GM08714 (cell line): Measurements from ENCODE around the gene RASGRP4.
A peak's percentile ranks its signal among the peaks of the same experiment; 100 is the strongest.

Experiments
- H3K4me3 ChIP-seq: fragments of 200-500 bp; sonication (Bioruptor generic); 2 replicates; pipeline ENCODE4 v1.5.1; 2014; ENCODE audit warnings: mild to moderate bottlenecking, low read length, inconsistent platforms
- ZNF274 ChIP-seq: IDR thresholded peaks from 2 replicates; pipeline ENCODE4 v1.6.1; 2012; ENCODE audit warnings: mild to moderate bottlenecking, low read depth, low read length

The RASGRP4 gene

GRCh38 chr19:38395381-38396114, 30.5 kb downstream of the RASGRP4 start:
- H3K4me3 ChIP-seq, result peak overlapping the region; percentile 33; the same call in 1 of the 2 replicates
- no peak for TF ChIP-seq ZNF274

- no peak overlapping the region for H3K4me3 ChIP-seq
Observed at GRCh38 chr19:38394488-38394887, 31.5 kb downstream of the RASGRP4 start.

DNA sequence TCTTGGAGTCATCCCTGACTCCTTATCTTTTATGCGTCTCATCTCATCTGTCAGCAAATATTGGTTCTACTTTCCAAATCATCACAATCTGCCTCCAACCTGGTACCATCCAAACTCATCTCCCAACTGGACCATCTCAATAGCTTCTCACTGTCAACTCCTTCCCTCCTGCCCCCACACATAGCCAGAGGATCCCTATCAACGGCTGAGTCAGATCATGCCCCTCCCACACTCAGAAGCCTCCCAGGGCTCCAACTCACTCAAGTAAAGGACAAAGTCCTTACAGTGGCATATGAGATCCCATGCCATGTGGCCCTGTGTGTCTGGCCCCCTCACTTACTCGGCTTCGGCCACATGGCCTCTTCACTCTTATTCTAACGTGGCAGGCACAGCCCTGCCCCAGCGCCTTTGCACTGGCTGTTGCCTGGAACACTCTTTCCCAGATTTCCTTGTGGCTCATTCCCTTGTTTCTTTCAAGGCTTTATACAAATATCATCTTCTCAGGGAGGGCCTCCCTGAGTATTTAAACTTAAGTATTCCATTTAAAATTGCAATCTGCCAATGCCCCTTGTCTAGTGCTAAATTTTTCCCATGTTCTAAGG, 33.2 kb downstream of the RASGRP4 start:
- TF ChIP-seq ZNF274, result no peak
- no peak overlapping the region for H3K4me3 ChIP-seq

More at GRCh38 chr19:38394488-38394887, 31.5 kb downstream of the RASGRP4 start:
- TF ChIP-seq ZNF274, result no peak

DNA sequence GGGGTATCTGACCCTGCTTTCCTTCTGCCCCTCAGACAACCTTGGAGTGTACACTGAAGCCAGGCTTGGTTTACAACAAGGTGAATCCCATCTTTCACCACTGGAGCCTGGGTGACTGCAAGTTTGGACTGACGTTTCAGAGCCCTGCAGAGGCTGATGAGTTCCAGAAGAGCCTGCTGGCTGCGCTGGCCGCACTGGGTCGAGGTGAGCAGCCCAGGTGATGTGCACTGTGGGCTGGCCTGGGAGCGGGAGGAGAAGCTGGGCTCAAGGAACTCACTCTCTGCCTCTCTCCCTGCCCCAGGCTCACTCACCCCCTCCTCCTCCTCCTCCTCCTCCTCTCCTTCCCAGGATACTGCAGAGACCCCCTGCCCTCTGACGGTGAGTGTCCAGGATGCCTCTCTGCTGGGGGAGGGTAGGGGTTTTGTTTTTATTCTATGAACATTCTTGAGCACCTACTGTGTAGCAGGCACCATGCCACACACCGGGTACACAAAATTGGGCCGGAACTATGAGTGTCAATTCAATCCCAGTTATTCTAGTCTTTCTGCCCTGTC, 34.0 kb downstream of the RASGRP4 start:
- no peak for TF ChIP-seq ZNF274
- H3K4me3 ChIP-seq, result no peak overlapping the region

- no peak overlapping the region for H3K4me3 ChIP-seq
- no peak for TF ChIP-seq ZNF274
Observed at GRCh38 chr19:38389957-38390924, 35.8 kb downstream of the RASGRP4 start.

- TF ChIP-seq ZNF274, result no peak
- H3K4me3 ChIP-seq, result peak overlapping the region; percentile 7; the same call in 1 of the 2 replicates
Observed at GRCh38 chr19:38389101-38389925, 36.7 kb downstream of the RASGRP4 start.

DNA sequence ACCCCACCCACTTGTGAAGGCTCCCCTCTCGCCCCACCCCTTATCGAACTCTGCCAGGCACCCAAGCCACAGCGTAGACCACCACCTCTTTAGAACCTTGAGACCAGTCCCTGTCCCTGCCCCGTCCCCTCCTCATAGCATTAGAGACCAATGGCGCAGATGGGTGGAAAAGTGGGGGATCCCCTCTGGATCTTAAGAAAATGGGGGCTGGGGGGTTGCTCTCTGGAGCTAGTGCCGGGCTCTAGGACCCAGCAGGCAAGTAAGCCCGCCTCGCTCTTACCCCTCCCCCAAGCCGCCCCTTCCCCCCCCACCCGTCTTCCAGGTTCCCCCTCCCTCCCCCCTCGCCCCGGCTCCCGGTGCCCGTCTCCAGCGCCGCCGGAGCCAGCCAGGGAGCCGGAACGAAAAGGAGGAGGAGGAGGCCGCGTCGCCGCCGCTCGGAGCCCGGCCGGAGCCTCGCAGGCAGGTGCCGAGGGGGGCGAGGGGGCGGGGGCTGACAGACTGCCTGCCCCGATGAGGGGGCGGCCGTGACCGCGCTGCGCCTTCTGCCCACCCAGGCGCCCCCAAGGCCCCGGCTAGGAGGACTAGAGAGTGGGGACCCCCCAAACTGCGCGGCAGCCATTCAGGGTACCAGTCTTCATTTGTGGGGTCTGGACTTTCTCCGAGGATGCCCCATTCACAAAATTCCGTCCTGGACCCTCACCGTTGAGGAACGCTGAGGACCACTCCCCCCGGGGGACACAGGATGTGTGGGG, 37.5 kb downstream of the RASGRP4 start, which contains the start of gene SPRED3:
TSS of gene SPRED3 (plus strand) at position 349 of the 752 bp plus-strand sequence. CDS start 1,606 bp downstream, outside the sequence.
- no peak for TF ChIP-seq ZNF274
- peak within 1 kb of the TSS; percentile 53 for H3K4me3 ChIP-seq

GRCh38 chr19:38387550-38388348, 38.3 kb downstream of the RASGRP4 start, which contains the start of gene GGN:
TSS of gene GGN (minus strand) at chr19:38388034. CDS start at chr19:38387261, 773 bp downstream.
- peak within 1 kb of the TSS; percentile 53 for H3K4me3 ChIP-seq

GRCh38 chr19:38386971-38387549, 39.0 kb downstream of the RASGRP4 start:
- no peak for TF ChIP-seq ZNF274
- H3K4me3 ChIP-seq, result peak overlapping the region; percentile 53; the same call in 1 of the 2 replicates

More at GRCh38 chr19:38387550-38388348, 38.3 kb downstream of the RASGRP4 start, which contains the start of gene GGN:
- TF ChIP-seq ZNF274, result no peak

- no peak for TF ChIP-seq ZNF274
- no peak overlapping the region for H3K4me3 ChIP-seq
Observed at GRCh38 chr19:38386300-38386970, 39.6 kb downstream of the RASGRP4 start.

GRCh38 chr19:38385804-38386257, 40.2 kb downstream of the RASGRP4 start:
- no peak overlapping the region for H3K4me3 ChIP-seq
- TF ChIP-seq ZNF274, result no peak
